Transverse colon (tissue), 3 donors: Measurements from ENCODE around the gene SNTG2.

Experiments
- EP300 ChIP-seq: sonication (generic); formaldehyde crosslinking; IDR thresholded peaks from one replicate; pipeline ENCODE4 v1.6.1; 2017; ENCODE audit warnings: antibody characterized with exemption, low read depth
- TF ChIP-seq, protein P1 (sequence below), 5 experiments: fragments of 200-600 bp in 3 of 5; fragments of 450-650 bp in 2 of 5; sonication (generic) in 3 of 5; IDR thresholded peaks; 1 replicate in 2 of 5; 2 replicates in 3 of 5; pipeline ENCODE4 v1.5.1; 2016 to 2017; ENCODE audit warnings: antibody characterized with exemption in 5 of 5, inconsistent platforms in 3 of 5, mild to moderate bottlenecking in 2 of 5, moderate library complexity in 1 of 5

- TF ChIP-seq, protein P1, sequence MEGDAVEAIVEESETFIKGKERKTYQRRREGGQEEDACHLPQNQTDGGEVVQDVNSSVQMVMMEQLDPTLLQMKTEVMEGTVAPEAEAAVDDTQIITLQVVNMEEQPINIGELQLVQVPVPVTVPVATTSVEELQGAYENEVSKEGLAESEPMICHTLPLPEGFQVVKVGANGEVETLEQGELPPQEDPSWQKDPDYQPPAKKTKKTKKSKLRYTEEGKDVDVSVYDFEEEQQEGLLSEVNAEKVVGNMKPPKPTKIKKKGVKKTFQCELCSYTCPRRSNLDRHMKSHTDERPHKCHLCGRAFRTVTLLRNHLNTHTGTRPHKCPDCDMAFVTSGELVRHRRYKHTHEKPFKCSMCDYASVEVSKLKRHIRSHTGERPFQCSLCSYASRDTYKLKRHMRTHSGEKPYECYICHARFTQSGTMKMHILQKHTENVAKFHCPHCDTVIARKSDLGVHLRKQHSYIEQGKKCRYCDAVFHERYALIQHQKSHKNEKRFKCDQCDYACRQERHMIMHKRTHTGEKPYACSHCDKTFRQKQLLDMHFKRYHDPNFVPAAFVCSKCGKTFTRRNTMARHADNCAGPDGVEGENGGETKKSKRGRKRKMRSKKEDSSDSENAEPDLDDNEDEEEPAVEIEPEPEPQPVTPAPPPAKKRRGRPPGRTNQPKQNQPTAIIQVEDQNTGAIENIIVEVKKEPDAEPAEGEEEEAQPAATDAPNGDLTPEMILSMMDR (IDR thresholded peaks at IDR 0.05) = no peak
- no peak for TF ChIP-seq EP300
Measured at GRCh38 chr2:1069847-1070246, 119.2 kb downstream of the SNTG2 start.
